ENCODE data around the gene GRID1.

Gene GRID1

DNA sequence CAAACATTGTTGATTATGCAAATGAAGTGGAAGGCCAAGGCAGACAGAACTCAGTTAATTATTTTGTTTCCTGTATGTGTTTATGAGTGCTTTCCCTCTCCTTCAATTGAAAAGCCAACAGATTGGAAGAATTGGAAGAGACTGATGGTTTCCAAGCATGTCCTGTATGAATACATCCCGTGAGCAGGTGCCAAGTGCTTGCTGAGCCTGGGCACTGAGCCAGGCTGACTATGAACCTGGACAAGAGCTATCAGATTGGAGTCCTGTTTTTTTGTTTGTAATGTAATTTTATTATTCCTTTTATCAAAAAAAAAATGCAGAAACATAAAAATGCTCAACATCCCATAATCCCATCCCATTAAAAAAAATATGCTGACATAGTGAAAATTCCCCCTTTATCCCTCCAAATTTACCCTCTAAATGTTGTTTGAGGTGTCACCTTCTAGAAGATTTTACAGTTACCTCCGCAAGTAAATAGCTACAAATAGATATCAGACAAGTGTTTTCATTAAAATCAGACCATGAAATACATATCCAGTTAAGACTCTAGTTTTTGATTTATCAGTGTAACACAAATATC lies 449.5 kb downstream of the GRID1 start:
- peak; percentile 37 for DNase-seq (ENCODE audit: low read depth)
- H3K4me3 ChIP-seq (ENCODE audit: low read depth, low read length) = no peak overlapping the region
- TF ChIP-seq, protein P1, sequence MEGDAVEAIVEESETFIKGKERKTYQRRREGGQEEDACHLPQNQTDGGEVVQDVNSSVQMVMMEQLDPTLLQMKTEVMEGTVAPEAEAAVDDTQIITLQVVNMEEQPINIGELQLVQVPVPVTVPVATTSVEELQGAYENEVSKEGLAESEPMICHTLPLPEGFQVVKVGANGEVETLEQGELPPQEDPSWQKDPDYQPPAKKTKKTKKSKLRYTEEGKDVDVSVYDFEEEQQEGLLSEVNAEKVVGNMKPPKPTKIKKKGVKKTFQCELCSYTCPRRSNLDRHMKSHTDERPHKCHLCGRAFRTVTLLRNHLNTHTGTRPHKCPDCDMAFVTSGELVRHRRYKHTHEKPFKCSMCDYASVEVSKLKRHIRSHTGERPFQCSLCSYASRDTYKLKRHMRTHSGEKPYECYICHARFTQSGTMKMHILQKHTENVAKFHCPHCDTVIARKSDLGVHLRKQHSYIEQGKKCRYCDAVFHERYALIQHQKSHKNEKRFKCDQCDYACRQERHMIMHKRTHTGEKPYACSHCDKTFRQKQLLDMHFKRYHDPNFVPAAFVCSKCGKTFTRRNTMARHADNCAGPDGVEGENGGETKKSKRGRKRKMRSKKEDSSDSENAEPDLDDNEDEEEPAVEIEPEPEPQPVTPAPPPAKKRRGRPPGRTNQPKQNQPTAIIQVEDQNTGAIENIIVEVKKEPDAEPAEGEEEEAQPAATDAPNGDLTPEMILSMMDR (IDR thresholded peaks at IDR 0.05; ENCODE audit: control insufficient read depth, extremely low read depth, insufficient read depth) = no peak

DNA sequence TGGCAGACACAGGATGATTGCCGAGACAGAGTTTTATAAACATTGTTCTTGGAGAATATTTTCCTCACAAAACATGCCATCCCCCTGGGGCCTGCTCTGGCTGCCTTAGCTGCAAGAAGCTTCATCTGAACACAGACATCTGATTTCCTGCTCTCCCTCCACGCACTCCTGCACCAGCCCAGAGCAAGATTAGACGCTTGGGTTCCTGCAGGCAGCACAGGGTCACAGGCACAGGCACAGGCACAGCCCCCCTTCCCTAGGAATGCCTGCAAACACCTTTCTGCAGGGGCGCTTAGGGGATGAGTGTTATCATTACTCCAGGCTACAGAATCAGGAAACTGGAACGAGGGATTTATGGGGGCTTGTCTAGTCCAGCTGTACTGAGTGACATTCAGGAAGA lies 450.3 kb downstream of the GRID1 start:
- no peak for DNase-seq (ENCODE audit: low read depth)
- no peak overlapping the region for H3K4me3 ChIP-seq (ENCODE audit: low read depth, low read length)
- TF ChIP-seq, protein P1 (IDR thresholded peaks at IDR 0.05; ENCODE audit: control insufficient read depth, extremely low read depth, insufficient read depth) = no peak

DNA sequence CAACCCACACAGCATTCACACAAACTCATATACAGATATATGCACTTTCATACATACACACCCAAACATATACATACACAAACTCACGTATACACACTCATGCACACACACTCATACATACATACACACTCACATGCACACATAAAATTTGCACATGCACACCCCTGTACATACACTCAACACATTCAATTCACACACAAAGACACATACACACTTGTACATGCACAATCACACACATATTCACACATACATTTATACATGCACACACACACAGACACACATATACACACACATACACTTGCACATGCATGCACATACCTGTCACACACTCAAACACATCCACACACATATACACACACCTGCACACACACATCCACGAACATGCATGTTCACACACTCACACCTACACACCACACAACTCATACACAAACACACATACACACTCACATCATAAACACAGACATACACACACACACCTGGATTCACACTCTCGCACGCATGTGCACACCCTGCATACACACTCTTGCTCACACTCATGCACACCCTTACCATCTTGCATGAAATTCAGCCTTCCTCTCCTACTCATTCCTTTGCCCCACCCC lies 451.2 kb downstream of the GRID1 start:
- H3K4me3 ChIP-seq (ENCODE audit: low read depth, low read length) = no peak overlapping the region
- DNase-seq (ENCODE audit: low read depth) = no peak
- TF ChIP-seq, protein P1 (IDR thresholded peaks at IDR 0.05; ENCODE audit: control insufficient read depth, extremely low read depth, insufficient read depth) = no peak

DNA sequence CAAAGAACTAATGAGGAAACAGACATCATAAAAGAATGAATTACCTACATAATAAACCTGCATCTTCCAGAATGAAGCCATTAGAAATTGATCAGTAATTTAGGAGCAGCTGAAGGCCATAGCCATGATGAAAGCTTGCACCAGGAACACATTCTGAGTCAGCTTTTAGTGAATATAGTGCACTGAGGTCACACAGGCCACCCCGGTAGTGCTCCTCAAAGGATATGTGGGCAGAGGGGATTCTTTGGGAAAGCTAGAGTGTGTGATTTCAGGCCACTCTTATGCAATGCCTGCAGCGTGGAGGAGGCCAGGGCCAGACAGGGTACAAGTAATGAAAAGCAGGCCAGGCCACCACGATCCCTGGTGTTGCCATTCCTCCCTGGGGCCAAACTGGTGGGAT lies 451.9 kb downstream of the GRID1 start:
- no peak overlapping the region for H3K4me3 ChIP-seq (ENCODE audit: low read depth, low read length)
- TF ChIP-seq, protein P1 (IDR thresholded peaks at IDR 0.05; ENCODE audit: control insufficient read depth, extremely low read depth, insufficient read depth) = no peak
- DNase-seq (ENCODE audit: low read depth) = no peak

DNA sequence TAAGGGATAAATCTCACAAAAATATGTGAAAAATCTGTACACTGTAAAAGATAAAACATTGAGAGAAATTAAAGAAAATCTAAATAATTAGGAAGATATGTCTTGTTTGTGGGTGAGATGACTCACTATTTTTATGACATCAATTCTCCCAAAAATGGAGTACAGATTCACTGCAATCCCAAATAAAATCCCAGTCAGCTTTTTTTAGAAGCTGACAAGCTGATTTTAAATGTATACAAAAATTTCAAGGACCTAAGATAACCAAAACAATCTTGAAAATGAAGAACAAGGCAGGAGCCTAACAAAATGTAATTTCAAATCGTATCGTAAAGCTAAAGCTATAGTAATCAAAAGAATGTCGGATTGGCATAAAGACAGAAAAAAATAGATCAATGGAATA lies 458.1 kb downstream of the GRID1 start:
- no peak overlapping the region for H3K4me3 ChIP-seq (ENCODE audit: low read depth, low read length)
- DNase-seq (ENCODE audit: low read depth) = no peak
- TF ChIP-seq, protein P1 (IDR thresholded peaks at IDR 0.05; ENCODE audit: control insufficient read depth, extremely low read depth, insufficient read depth) = no peak

DNA sequence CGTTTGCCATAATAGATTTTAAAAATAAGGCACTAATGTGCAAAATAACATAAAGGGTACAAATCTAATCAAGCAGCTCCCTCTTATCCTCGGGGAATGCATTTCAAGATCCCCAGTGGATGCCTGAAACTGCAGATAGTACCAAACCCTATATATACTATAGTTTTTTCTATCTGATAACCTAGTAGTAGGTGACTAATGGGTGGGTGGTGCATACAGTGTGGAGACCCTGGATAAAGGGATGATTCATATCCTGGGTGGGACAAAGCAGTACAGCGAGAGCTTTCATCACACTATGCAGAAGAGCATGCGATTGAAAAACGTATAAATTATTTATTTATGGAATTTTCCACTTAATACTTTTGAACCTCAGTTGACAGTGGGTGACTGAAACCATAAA lies 464.5 kb downstream of the GRID1 start:
- TF ChIP-seq, protein P1 (IDR thresholded peaks at IDR 0.05; ENCODE audit: control insufficient read depth, extremely low read depth, insufficient read depth) = no peak
- DNase-seq (ENCODE audit: low read depth) = no peak

DNA sequence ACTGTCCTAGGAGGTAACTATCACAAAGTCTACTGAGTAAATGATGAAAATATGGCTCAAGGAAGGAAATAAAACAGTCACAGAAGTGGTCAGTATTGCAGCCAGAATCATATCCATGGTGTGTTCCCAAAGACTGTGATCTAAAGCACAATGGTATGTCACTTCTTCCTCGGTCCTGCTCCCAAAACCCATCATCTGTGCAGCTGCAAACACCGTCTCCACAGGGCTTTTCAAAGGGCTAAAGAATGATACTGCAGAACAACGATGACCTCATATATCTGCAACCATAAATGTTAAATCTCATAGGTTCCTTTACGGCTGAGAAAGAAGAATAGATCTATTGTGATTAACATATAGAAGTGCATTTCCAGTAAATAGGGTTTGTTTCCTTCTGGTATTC lies 465.0 kb downstream of the GRID1 start:
- TF ChIP-seq, protein P1 (IDR thresholded peaks at IDR 0.05; ENCODE audit: control insufficient read depth, extremely low read depth, insufficient read depth) = no peak
- H3K4me3 ChIP-seq (ENCODE audit: low read depth, low read length) = no peak overlapping the region
- no peak for DNase-seq (ENCODE audit: low read depth)

More for the DNA sequence above, 464.5 kb downstream of the GRID1 start:
- H3K4me3 ChIP-seq (ENCODE audit: low read depth, low read length) = no peak overlapping the region
